Measurements from ENCODE around the gene CHSY3.

DNA sequence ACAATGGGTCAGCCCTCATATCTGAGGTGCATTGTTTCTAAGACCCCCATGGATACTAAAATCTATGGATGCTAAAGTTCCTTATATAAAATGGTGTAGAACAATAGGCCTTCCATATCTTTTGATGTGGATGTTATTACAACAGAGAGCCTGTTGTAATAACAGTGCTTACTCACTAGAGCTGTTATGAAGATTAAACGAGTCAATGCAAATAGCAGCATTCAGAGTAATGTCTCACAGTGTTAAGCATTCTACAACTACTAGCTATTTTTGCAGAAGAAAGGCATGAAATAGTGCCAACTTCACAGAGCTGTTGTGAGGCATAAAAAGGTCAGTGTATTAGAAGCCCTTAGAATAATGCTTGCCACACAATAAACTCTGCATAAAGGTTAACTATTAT, 13.0 kb downstream of the CHSY3 start:
- no peak for TF ChIP-seq EZH2 (IDR thresholded peaks at IDR 0.05; ENCODE audit: low read length, missing control alignments)
- TF ChIP-seq, protein P1, sequence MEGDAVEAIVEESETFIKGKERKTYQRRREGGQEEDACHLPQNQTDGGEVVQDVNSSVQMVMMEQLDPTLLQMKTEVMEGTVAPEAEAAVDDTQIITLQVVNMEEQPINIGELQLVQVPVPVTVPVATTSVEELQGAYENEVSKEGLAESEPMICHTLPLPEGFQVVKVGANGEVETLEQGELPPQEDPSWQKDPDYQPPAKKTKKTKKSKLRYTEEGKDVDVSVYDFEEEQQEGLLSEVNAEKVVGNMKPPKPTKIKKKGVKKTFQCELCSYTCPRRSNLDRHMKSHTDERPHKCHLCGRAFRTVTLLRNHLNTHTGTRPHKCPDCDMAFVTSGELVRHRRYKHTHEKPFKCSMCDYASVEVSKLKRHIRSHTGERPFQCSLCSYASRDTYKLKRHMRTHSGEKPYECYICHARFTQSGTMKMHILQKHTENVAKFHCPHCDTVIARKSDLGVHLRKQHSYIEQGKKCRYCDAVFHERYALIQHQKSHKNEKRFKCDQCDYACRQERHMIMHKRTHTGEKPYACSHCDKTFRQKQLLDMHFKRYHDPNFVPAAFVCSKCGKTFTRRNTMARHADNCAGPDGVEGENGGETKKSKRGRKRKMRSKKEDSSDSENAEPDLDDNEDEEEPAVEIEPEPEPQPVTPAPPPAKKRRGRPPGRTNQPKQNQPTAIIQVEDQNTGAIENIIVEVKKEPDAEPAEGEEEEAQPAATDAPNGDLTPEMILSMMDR (conservative IDR thresholded peaks at IDR 0.05 in 1 of 2, IDR thresholded peaks at IDR 0.05 in 1 of 2; ENCODE audit: low read depth in 1 of 2, low read length in 2 of 2), result no peak

All from fibroblast of lung (primary cell).